Muscle layer of colon (tissue), 2 donors: ENCODE data around the gene STK11IP.

ENCODE experiments used
- H3K27ac ChIP-seq: one replicate; pipeline ENCODE4 v1.7.0; 2013; ENCODE audit warnings: low read depth, mild to moderate bottlenecking, low read length, moderate library complexity
- H3K27me3 ChIP-seq, 2 donors: one replicate each; pipeline ENCODE4 v1.7.0; 2013; ENCODE audit warnings: low read length in 2 of 2, mild to moderate bottlenecking in 2 of 2; ENCODE audit not compliant: insufficient read depth in 2 of 2, control insufficient read depth in 1 of 2
- H3K36me3 ChIP-seq: one replicate; pipeline ENCODE4 v1.7.0; 2013; ENCODE audit warnings: mild to moderate bottlenecking, low read length; ENCODE audit not compliant: insufficient read depth
- H3K4me1 ChIP-seq: one replicate; pipeline ENCODE4 v1.7.0; 2013; ENCODE audit warnings: mild to moderate bottlenecking, low read length; ENCODE audit not compliant: insufficient read depth
- H3K4me3 ChIP-seq, 2 donors: one replicate each; pipeline ENCODE4 v1.7.0; 2013; ENCODE audit warnings: low read length in 2 of 2, low read depth in 1 of 2, mild to moderate bottlenecking in 1 of 2, moderate library complexity in 1 of 2
- H3K9ac ChIP-seq: one replicate; pipeline ENCODE4 v1.7.0; 2013; ENCODE audit warnings: low read length
- H3K9me3 ChIP-seq: one replicate; pipeline ENCODE4 v1.7.0; 2013; ENCODE audit warnings: mild to moderate bottlenecking, low read length
- donor health status: abdominal sarcoma.
- donor health status: Adenocarcinoma of cecum.

STK11IP gene

DNA sequence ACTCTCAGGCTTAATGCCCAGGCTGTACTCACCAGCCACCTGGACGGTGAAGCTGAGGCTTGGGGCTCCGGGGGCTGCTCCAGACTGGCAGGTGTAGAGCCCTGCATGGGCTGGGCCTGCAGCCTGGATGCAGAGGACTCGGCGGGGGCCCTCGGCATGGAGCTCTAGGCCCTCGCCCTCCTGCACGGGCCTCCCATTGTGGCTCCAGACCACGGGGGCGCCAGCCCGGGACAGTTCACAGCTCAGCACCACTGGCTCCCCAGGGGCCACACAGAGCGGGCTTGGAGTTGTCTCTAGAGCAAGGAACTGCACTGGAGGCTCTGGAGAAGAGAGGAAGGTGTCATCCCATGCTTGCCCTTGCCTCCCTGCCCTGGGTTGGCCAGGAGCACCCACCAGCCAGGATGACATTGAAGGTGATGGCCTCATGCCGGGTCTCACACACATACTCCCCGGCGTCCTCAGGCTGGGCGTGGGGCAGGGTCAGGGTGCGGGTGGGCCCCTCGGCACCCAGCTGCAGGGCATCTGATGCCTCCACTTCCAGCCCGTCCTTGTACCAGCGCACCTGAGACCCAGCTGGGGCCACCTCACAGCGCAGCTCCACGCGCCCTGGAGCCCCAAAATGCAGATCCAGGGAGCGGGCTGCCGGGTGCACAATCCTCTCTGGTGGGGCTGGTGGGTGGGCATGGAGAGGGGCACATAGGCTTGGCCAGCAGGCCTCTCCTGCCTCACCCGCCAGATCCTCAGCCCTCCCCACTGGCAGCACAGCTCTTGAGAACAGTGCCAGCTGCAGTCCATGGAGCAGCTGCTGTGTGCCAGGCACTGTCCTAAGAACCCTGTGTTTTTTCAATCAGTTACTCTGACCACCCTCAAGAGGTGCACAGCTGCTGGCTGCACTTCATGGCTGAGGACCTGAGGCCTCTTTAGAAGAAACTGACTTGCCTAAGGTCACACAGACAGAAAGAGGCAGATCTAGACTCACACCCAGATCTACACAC is 39.6 kb upstream of the STK11IP start:
- Histone ChIP-seq H3K9ac (no peak overlapping the region), H3K4me3 (no peak overlapping the region), H3K27me3 (peaks cover 0 to 7% of the 10 kb centered on the region in 2 donors), H3K27ac (no peak overlapping the region), H3K9me3 (no peaks in the 10 kb centered on the region), H3K4me1 (peaks cover 11% of the 10 kb centered on the region), H3K36me3 (peaks cover 17% of the 10 kb centered on the region)

DNA sequence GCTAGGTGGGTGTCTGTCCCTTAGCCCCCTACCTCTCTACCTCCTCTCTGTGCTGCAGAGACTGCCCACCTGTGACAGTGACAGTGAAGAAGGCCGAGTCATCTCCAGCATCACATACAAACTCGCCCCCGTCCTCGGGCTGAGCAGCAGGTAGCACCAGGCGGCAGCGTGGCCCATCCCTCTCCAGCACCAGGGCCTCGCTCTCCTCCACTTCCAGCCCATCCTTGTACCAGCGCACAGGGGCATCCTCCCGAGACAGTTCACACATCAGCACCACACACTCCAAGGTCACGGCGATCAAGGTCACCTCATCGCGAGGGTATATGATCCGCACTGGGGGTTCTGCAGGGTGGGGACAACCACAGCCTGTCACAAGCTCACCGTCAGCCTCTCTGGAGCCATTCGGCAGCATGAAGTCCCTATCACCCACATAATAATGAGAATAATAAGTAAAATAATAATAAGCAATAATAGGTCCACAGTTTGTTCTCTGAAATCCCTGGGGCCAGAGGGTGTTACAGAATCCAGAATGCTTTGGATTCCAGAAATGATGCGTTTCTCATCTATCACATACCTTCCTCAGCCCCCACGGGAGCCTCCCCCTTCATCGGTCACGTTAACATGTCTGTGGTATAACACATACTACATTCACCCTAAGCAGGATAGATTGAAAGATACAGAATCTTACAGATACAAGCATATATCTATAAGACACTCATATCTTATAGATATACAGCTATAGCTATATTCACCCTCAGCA is 38.3 kb upstream of the STK11IP start:
- Histone ChIP-seq H3K36me3 (peaks cover 27% of the 10 kb centered on the region), H3K27ac (no peak overlapping the region), H3K9ac (no peak overlapping the region), H3K4me1 (peaks cover 7% of the 10 kb centered on the region), H3K27me3 (no peaks in the 10 kb centered on the region), H3K9me3 (no peaks in the 10 kb centered on the region), H3K4me3 (no peak overlapping the region)

DNA sequence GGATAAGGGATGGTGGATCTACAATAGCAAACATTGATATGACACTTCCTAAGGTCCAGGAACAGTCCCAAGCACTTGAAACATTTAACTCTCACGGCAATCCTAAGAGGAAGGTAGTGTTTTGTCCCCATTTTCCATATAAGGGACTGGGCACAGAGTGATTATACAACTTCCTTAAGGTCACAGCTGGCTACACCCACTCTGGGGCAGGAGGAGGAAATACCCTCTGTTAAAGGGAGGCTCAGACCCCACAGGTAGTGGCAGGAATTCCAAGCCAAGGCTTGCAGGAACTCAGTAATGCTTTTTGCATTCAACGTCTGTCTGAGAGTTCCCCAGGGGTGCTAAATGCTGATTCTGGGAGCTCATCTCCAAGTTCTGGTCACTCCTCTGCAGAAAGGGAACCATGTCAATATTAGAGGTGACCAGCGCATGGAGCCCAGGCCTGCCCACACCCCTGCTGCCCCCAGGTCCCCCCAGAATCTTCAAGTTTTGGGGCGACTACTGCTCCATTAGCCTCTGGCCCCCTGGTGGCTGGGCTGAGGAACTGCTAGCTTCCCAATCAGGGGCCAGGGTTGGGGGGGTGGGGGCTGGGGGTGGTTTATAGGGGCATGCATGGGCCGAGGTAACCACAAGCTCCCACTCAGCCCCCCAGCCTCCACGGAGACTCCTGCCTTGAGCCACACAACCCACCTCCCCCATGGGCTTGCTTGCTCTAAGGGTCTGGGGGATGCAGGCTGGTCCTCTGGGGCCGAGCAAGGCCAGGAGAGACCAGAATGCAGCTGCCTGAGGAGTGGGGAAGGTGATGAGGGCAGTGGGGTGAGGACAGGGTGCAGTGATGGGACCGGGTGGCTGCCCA is 37.4 kb upstream of the STK11IP start:
- Histone ChIP-seq H3K4me3 (no peak overlapping the region), H3K27me3 (no peaks in the 10 kb centered on the region), H3K27ac (no peak overlapping the region), H3K9ac (no peak overlapping the region), H3K9me3 (no peaks in the 10 kb centered on the region), H3K4me1 (peaks cover 7% of the 10 kb centered on the region), H3K36me3 (peaks cover 27% of the 10 kb centered on the region)

DNA sequence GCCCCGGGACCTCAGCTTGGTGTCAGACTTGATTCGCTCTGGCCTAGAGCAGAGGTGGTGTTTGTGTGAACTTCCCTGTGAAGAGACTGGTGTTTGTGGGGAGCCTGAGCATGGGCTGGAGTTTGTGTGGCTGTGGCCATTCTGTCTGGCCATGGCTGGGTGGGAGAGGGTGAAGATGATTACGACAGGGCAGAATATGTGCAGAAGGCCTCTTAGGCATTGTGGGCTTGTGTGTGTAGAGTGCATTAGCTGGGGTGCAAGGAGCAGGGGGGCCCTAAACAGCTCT is 36.8 kb upstream of the STK11IP start:
- Histone ChIP-seq H3K9me3 (no peaks in the 10 kb centered on the region), H3K4me3 (no peak overlapping the region), H3K9ac (no peak overlapping the region), H3K4me1 (peaks cover 7% of the 10 kb centered on the region), H3K36me3 (peaks cover 28% of the 10 kb centered on the region), H3K27me3 (no peaks in the 10 kb centered on the region), H3K27ac (no peak overlapping the region)

DNA sequence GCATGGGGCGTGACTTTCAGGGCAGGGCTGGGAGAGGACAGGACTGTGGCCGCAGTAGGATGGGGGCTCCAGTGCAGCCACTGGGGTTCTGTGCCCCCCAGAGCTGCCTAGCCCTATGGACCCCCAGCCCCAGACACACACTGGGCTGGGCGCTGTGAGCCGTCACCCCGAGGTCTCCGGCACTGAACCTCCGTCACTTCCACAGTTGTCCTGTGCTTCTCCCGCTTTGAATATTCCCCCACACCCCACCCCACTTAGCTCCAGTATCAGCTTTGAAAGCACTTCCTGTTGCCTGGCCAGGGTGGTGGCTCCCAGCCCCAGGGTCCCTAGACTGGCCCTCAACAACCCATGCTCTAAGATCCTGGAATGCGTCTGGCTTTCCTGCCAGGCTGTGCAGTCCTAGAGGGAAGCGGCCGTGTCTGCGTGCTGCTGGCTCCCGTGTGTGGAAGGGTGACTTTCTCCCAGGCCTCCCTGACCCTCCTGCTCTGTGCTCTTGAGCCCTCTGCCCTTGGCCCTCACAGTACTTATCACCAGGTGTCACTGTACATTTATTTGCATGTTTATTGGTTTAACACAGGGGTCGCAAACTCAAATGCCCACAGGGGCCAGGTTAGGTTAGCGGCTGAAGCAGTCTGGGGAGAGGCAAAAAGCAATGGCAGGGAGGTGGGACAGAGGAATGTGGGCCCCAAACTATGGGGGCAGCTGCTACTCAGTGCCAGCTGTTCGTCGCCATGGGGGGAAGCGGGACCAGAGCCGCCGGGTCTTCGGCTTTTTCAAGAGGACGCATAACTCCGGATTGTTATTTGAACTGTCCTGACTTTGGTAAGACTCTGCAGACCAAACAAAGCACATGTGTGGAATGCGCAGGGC is 36.2 kb upstream of the STK11IP start:
- Histone ChIP-seq H3K36me3 (peaks cover 32% of the 10 kb centered on the region), H3K27me3 (no peaks in the 10 kb centered on the region), H3K9ac (no peak overlapping the region), H3K27ac (no peak overlapping the region), H3K4me3 (no peak overlapping the region), H3K9me3 (no peaks in the 10 kb centered on the region), H3K4me1 (peaks cover 7% of the 10 kb centered on the region)

DNA sequence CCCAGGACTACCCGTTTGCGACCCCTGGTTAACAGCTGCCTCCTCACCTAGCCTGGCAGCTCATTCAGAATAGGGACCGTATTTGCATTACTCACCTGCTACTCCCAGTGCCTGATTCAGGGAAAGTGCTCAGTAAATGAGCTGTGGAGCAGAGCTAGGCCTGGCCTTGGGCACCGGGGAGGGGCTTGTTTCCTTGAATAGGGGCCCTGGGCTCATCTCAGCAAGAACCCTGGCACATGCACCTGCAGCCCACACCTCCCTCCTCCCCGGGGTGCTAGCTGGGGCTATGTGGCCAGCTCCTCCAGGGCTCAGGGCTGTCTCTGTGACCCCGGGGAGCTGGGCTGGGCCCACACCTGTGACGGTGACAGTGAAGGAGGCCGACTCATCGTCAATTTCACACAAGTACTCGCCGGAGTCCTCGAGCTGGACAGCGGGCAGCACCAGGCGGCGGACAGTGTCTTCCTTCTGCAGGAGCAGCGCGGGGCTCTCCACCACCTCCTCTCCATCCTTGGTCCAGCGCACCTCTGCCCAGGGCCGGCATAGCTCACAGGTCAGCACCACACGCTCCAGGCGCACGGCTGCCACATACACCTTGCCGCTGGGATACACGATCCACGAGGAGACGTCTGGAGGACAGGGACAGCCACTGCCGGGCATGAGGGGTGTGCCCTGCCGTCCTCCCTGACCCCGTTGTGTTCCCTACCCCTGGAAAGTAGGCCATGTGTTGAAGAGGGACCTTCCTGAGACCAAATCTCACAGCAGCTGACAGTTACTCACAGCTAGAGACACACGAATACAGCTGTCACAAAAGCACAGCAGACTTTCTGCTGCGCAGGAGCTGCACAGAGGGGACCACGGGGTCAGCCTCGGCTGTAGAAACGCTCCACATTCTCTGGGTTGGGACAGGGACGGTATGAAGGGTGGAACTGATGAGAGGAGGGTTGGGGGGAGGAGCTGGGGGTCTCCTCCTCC is 35.3 kb upstream of the STK11IP start:
- no peaks in the 10 kb centered on the region for H3K27me3 ChIP-seq
- H3K9me3 ChIP-seq: no peaks in the 10 kb centered on the region
- no peak overlapping the region for H3K27ac ChIP-seq
- H3K4me3 ChIP-seq: no peak overlapping the region
- no peak overlapping the region for H3K9ac ChIP-seq
- peaks cover 7% of the 10 kb centered on the region for H3K4me1 ChIP-seq
- peaks cover 32% of the 10 kb centered on the region for H3K36me3 ChIP-seq

DNA sequence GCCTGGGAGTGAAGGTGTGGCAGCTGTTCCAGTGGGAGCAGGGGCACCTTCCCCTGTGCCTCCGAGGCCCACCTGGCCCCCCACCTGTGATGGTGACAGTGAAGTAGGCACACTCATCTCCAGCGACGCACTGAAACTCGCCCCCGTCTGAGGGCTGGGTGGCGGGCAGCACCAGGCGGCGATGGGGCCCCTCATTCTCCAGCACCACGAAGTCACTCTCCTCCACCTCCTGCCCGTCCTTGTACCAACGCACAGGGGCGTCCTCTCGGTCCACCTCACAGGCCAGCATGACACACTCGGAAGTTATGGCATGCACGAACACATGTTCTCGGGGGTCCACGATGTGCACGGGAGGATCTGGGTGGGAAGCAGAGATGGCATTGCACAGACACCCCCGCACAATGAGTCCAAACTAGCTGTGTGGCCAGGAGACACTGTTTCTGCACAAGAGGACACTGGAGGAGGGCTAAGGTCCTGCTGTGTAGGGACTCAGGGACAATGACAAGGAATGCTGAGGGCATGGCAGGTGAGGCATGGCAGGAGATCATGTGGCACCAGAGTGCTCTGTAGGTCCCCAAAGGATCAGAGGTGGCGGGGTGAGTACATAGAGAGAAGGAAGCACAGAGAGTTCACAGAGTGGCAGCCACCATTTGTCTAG is 34.3 kb upstream of the STK11IP start:
- H3K27me3 ChIP-seq: no peaks in the 10 kb centered on the region
- H3K4me1 ChIP-seq: peaks cover 7% of the 10 kb centered on the region
- no peaks in the 10 kb centered on the region for H3K9me3 ChIP-seq
- no peak overlapping the region for H3K4me3 ChIP-seq
- H3K27ac ChIP-seq: no peak overlapping the region
- H3K36me3 ChIP-seq: peaks cover 32% of the 10 kb centered on the region
- H3K9ac ChIP-seq: no peak overlapping the region

DNA sequence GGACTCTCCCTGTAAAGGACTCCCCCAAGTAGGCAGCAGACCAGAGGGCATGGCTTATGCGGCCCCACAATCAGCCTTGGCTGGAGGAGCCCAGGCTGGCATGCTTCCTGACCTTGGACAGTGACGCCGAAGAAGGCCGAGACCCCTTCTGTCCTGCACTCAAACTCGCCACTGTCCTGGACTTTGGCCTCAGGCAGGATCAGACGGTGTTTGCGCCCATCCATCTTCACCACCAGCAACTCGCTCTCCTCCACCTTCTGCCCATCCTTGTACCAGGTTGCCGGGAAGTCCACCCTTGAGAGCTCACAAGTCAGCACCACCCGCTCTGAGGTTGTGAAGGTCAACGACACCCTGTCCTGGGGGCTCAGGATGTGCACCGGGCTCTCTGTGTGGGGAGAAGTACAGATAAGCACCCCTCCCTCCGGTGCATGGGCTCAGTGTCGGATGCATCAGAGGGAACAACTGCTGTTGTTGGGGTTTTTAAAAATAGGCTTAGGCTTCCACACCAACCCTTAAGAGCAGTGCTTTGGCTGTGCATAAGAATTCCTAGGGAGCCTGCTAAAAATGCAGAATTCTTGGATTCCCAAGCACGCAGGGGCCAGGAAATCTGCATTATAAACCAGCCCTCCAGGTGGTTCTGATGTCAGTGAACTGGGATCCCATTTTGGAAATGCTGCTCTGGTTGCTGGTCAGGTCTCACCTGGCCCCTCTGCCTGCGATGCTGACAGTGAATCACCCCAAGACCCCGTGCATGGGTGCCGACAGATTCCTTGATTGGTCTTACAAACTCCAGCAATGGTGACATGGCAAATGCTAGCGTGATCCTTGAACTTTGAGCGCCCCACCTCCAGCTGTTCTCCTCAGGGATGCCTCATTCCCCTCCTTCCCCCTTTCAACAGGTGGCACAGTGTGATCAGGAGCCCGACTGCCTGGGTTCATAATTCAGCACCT is 32.3 kb upstream of the STK11IP start:
- H3K36me3 ChIP-seq: peaks cover 41% of the 10 kb centered on the region
- H3K27ac ChIP-seq: no peak overlapping the region
- no peaks in the 10 kb centered on the region for H3K27me3 ChIP-seq

DNA sequence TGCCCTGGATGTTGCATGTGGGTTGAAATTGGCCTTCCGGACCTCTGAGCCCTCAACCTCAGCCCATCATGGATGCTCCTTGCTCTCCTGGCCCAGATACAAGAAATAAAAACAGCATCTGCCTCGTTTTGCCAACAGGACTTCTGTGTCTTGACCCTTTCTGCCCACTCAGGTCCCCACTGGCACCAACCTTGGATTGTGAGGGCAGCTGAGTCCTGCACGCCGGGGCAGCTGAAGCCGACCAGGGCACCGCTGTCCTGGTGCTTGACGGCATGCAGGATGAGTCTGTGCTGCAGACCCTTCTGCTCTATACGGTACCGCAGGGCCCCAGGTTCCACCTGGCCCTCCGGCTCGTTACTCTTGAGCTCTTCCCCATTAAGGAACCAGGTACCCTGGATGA is 31.0 kb upstream of the STK11IP start:
- Histone ChIP-seq H3K27me3 (no peaks in the 10 kb centered on the region), H3K4me1 (peaks cover 10% of the 10 kb centered on the region), H3K9ac (no peak overlapping the region), H3K27ac (no peak overlapping the region), H3K36me3 (peaks cover 38% of the 10 kb centered on the region), H3K9me3 (no peaks in the 10 kb centered on the region), H3K4me3 (no peak overlapping the region)

More for the DNA sequence above, 32.3 kb upstream of the STK11IP start:
- peaks cover 8% of the 10 kb centered on the region for H3K4me1 ChIP-seq
- no peaks in the 10 kb centered on the region for H3K9me3 ChIP-seq
- no peak overlapping the region for H3K9ac ChIP-seq
- no peak overlapping the region for H3K4me3 ChIP-seq
